HEK293 (cell line): ENCODE data around the gene ITGB5.

Experiments used
- KLF7 ChIP-seq: fragments of 450-650 bp; formaldehyde crosslinking; IDR thresholded peaks from 2 replicates; pipeline ENCODE4 v1.5.1; 2016; ENCODE audit warnings: missing biosample characterization, missing genetic modification characterization, borderline replicate concordance
- KLF8 ChIP-seq: fragments of 450-650 bp; formaldehyde crosslinking; IDR thresholded peaks from 2 replicates; pipeline ENCODE4 v1.5.1; 2016; ENCODE audit warnings: missing biosample characterization, missing genetic modification characterization
- PRDM4 ChIP-seq: fragments of 450-650 bp; formaldehyde crosslinking; IDR thresholded peaks from 2 replicates; pipeline ENCODE4 v1.5.1; 2017; ENCODE audit warnings: missing biosample characterization, missing genetic modification characterization
- REPIN1 ChIP-seq: fragments of 450-650 bp; formaldehyde crosslinking; IDR thresholded peaks from 2 replicates; pipeline ENCODE4 v1.5.1; 2017; ENCODE audit warnings: missing biosample characterization, missing genetic modification characterization, low read depth
- SETDB1 ChIP-seq: IDR thresholded peaks from one replicate; pipeline ENCODE4 v1.6.1; 2017; ENCODE audit warnings: mild to moderate bottlenecking, low read length, moderate library complexity, mixed read lengths; ENCODE audit not compliant: insufficient read length
- SP7 ChIP-seq: fragments of 450-650 bp; formaldehyde crosslinking; IDR thresholded peaks from 2 replicates; pipeline ENCODE4 v1.5.1; 2016; ENCODE audit warnings: missing biosample characterization, missing genetic modification characterization
- ZBTB1 ChIP-seq: fragments of 450-650 bp; formaldehyde crosslinking; IDR thresholded peaks from 2 replicates; pipeline ENCODE4 v1.5.1; 2016; ENCODE audit warnings: missing biosample characterization, missing genetic modification characterization
- ZBTB11 ChIP-seq: fragments of 450-650 bp; formaldehyde crosslinking; conservative IDR thresholded peaks from 2 replicates; pipeline ENCODE4 v1.5.1; 2016; ENCODE audit warnings: low read depth, missing biosample characterization, missing genetic modification characterization
- ZNF146 ChIP-seq: fragments of 450-650 bp; formaldehyde crosslinking; IDR thresholded peaks from 2 replicates; pipeline ENCODE4 v1.5.1; 2016; ENCODE audit warnings: missing biosample characterization, missing genetic modification characterization
- ZNF18 ChIP-seq: fragments of 450-650 bp; formaldehyde crosslinking; IDR thresholded peaks from 2 replicates; pipeline ENCODE4 v1.5.1; 2016; ENCODE audit warnings: missing biosample characterization, missing genetic modification characterization
- ZNF214 ChIP-seq: fragments of 450-650 bp; formaldehyde crosslinking; IDR thresholded peaks from 2 replicates; pipeline ENCODE4 v1.5.1; 2017; ENCODE audit warnings: missing biosample characterization, mild to moderate bottlenecking, missing genetic modification characterization, borderline replicate concordance
- ZNF221 ChIP-seq: fragments of 450-650 bp; formaldehyde crosslinking; IDR thresholded peaks from 2 replicates; pipeline ENCODE4 v1.5.1; 2017; ENCODE audit warnings: missing biosample characterization, missing genetic modification characterization, borderline replicate concordance
- ZNF26 ChIP-seq: fragments of 450-650 bp; formaldehyde crosslinking; IDR thresholded peaks from 2 replicates; pipeline ENCODE4 v1.5.1; 2016; ENCODE audit warnings: missing biosample characterization, missing genetic modification characterization
- ZNF350 ChIP-seq: fragments of 450-650 bp; formaldehyde crosslinking; IDR thresholded peaks from 2 replicates; pipeline ENCODE4 v1.5.0; 2017; ENCODE audit warnings: missing biosample characterization, mild to moderate bottlenecking, missing genetic modification characterization
- ZNF362 ChIP-seq: fragments of 450-650 bp; formaldehyde crosslinking; IDR thresholded peaks from 2 replicates; pipeline ENCODE4 v1.5.1; 2016; ENCODE audit warnings: missing biosample characterization, missing genetic modification characterization
- ZNF426 ChIP-seq: fragments of 450-650 bp; formaldehyde crosslinking; IDR thresholded peaks from 2 replicates; pipeline ENCODE4 v1.5.1; 2017; ENCODE audit warnings: missing biosample characterization, missing genetic modification characterization, mild to moderate bottlenecking, inconsistent platforms, moderate library complexity
- ZNF544 ChIP-seq: fragments of 450-650 bp; formaldehyde crosslinking; IDR thresholded peaks from 2 replicates; pipeline ENCODE4 v1.5.0; 2017; ENCODE audit warnings: missing biosample characterization, missing genetic modification characterization
- ZNF548 ChIP-seq: fragments of 450-650 bp; formaldehyde crosslinking; IDR thresholded peaks from 2 replicates; pipeline ENCODE4 v1.5.1; 2016; ENCODE audit warnings: missing biosample characterization, missing genetic modification characterization
- ZNF549 ChIP-seq: fragments of 450-650 bp; IDR thresholded peaks from 2 replicates; pipeline ENCODE4 v1.5.1; 2018; ENCODE audit warnings: missing biosample characterization, missing genetic modification characterization, mild to moderate bottlenecking, inconsistent platforms, moderate library complexity
- ZNF571 ChIP-seq: fragments of 450-650 bp; formaldehyde crosslinking; IDR thresholded peaks from 2 replicates; pipeline ENCODE4 v1.5.0; 2017; ENCODE audit warnings: missing biosample characterization, missing genetic modification characterization
- ZNF610 ChIP-seq: fragments of 450-650 bp; formaldehyde crosslinking; IDR thresholded peaks from 2 replicates; pipeline ENCODE4 v1.5.1; 2016; ENCODE audit warnings: missing biosample characterization, missing genetic modification characterization, borderline replicate concordance
- ZNF658 ChIP-seq: fragments of 450-650 bp; formaldehyde crosslinking; IDR thresholded peaks from 2 replicates; pipeline ENCODE4; 2016; ENCODE audit warnings: missing biosample characterization, missing genetic modification characterization
- ZNF670 ChIP-seq: fragments of 450-650 bp; formaldehyde crosslinking; IDR thresholded peaks from 2 replicates; pipeline ENCODE4 v1.5.1; 2016; ENCODE audit warnings: missing biosample characterization, missing genetic modification characterization, low read depth
- ZNF692 ChIP-seq: fragments of 450-650 bp; formaldehyde crosslinking; IDR thresholded peaks from 2 replicates; pipeline ENCODE4 v1.5.1; 2016; ENCODE audit warnings: missing biosample characterization, missing genetic modification characterization
- ZNF777 ChIP-seq: fragments of 450-650 bp; formaldehyde crosslinking; IDR thresholded peaks from 2 replicates; pipeline ENCODE4 v1.5.1; 2017; ENCODE audit warnings: missing biosample characterization, missing genetic modification characterization, borderline replicate concordance
- ZNF792 ChIP-seq: fragments of 450-650 bp; formaldehyde crosslinking; IDR thresholded peaks from 2 replicates; pipeline ENCODE4 v1.5.1; 2016; ENCODE audit warnings: missing biosample characterization, missing genetic modification characterization
- ZSCAN30 ChIP-seq: fragments of 450-650 bp; IDR thresholded peaks from 2 replicates; pipeline ENCODE4 v1.5.1; 2018; ENCODE audit warnings: missing biosample characterization, mild to moderate bottlenecking, missing genetic modification characterization, moderate library complexity

ITGB5 gene

GRCh38 chr3:124887177-124887931, at the start of gene ITGB5 (continued):
- TF ChIP-seq ZNF26 (no peak), KLF8 (tag by site-specific recombination) (peak; percentile 88), ZBTB1 (tag by site-specific recombination) (no peak), ZNF544 (tag by site-specific recombination) (no peak), PRDM4 (tag by site-specific recombination) (peak; percentile 97), SETDB1 (no peak), ZNF221 (tag by site-specific recombination) (no peak), ZNF670 (no peak), ZNF777 (tag by site-specific recombination) (no peak), ZNF18 (tag by site-specific recombination) (no peak), ZNF610 (tag by site-specific recombination) (no peak), ZNF426 (tag by site-specific recombination) (no peak), SP7 (tag by site-specific recombination) (peak; percentile 65; the same call in 1 of the 2 replicates), ZNF692 (tag by site-specific recombination) (peak; percentile 60; the same call in 1 of the 2 replicates), ZNF792 (tag by site-specific recombination) (no peak), ZNF146 (tag by site-specific recombination) (no peak), ZNF214 (tag by site-specific recombination) (no peak), ZNF549 (tag by site-specific recombination) (no peak), ZNF548 (no peak), KLF7 (peak; percentile 14; the same call in 1 of the 2 replicates), ZNF362 (no peak), ZNF658 (tag by site-specific recombination) (no peak), ZNF571 (tag by site-specific recombination) (no peak), ZBTB11 (tag by site-specific recombination) (0 out of 2 replicates have a peak, but pooled peaks have one; percentile 44), ZNF350 (no peak), REPIN1 (tag by site-specific recombination) (0 out of 2 replicates have a peak, but pooled peaks have one; percentile 58), ZSCAN30 (tag by site-specific recombination) (peak; percentile 77)
- TF ChIP-seq, all 188 proteins: peak for 54
